Neural crest cell (in vitro differentiated cells): ENCODE data around the gene CPNE5. TPM values are rescaled to one million over a fixed set of nuclear protein-coding genes. Genes with fewer than 3 reads are reported as not detected.

Experiments used
- DNase-seq: peaks from one replicate; pipeline ENCODE4 v3.0.0; 2021; ENCODE audit warnings: low read depth, mixed read lengths, low spot score
- H3K27ac Mint-ChIP-seq: one replicate; pipeline ENCODE4 v1.8.0; 2021; ENCODE audit warnings: mild to moderate bottlenecking, mixed read lengths; ENCODE audit not compliant: unreplicated experiment
- H3K27me3 Mint-ChIP-seq: 2 replicates; pipeline ENCODE4 v1.8.0; 2021; ENCODE audit warnings: low read depth, mild to moderate bottlenecking, mixed read lengths
- H3K36me3 Mint-ChIP-seq: 2 replicates; pipeline ENCODE4 v1.8.0; 2021; ENCODE audit warnings: low read depth, mild to moderate bottlenecking, mixed read lengths
- H3K4me1 Mint-ChIP-seq: 2 replicates; pipeline ENCODE4 v1.8.0; 2021; ENCODE audit warnings: mixed read lengths
- H3K4me3 Mint-ChIP-seq: one replicate; pipeline ENCODE4 v1.8.0; 2021; ENCODE audit warnings: mild to moderate bottlenecking, mixed read lengths
- H3K9me3 Mint-ChIP-seq: 2 replicates; pipeline ENCODE4 v1.8.0; 2021; ENCODE audit warnings: mixed read lengths
- CTCF ChIP-seq: fragments of 200-600 bp; sonication (generic); conservative IDR thresholded peaks from 2 replicates; pipeline ENCODE4 v1.5.0; 2021; ENCODE audit warnings: antibody characterized with exemption, mild to moderate bottlenecking
- total RNA-seq: library from RNA; stranded (reverse); gene quantifications from 2 replicates; pipeline ENCODE4 v1.2.1, GENCODE V29; 2021

The CPNE5 gene
- total RNA-seq, 1 donor from 2014 or later, result 0.54 TPM

GRCh38 chr6:36717231-36717825, 121.9 kb downstream of the CPNE5 start:
- Mint-ChIP-seq H3K9me3 (no peaks in the 10 kb centered on the region), H3K27ac (no peak overlapping the region), H3K4me3 (no peak overlapping the region), H3K4me1 (no peaks in the 10 kb centered on the region), H3K27me3 (no peaks in the 10 kb centered on the region), H3K36me3 (no peaks in the 10 kb centered on the region)
- no peak for TF ChIP-seq CTCF
- no peak for DNase-seq

GRCh38 chr6:36716476-36717093, 122.7 kb downstream of the CPNE5 start:
- no peak for TF ChIP-seq CTCF
- Mint-ChIP-seq H3K4me3 (no peak overlapping the region), H3K27ac (no peak overlapping the region), H3K9me3 (no peaks in the 10 kb centered on the region), H3K27me3 (no peaks in the 10 kb centered on the region), H3K36me3 (no peaks in the 10 kb centered on the region), H3K4me1 (no peaks in the 10 kb centered on the region)
- no peak for DNase-seq

- H3K27ac Mint-ChIP-seq, result no peak overlapping the region
Observed at GRCh38 chr6:36715469-36715868, 123.8 kb downstream of the CPNE5 start.

GRCh38 chr6:36714511-36714910, 124.7 kb downstream of the CPNE5 start:
- Mint-ChIP-seq H3K27me3 (no peaks in the 10 kb centered on the region), H3K36me3 (no peaks in the 10 kb centered on the region), H3K4me3 (no peak overlapping the region), H3K4me1 (peaks cover under 1% of the 10 kb centered on the region), H3K27ac (no peak overlapping the region), H3K9me3 (no peaks in the 10 kb centered on the region)
- no peak for DNase-seq
- no peak for TF ChIP-seq CTCF

More at GRCh38 chr6:36715469-36715868, 123.8 kb downstream of the CPNE5 start:
- Mint-ChIP-seq H3K9me3 (no peaks in the 10 kb centered on the region), H3K4me3 (no peak overlapping the region), H3K27me3 (no peaks in the 10 kb centered on the region), H3K36me3 (no peaks in the 10 kb centered on the region), H3K4me1 (no peaks in the 10 kb centered on the region)
- DNase-seq, result no peak
- no peak for TF ChIP-seq CTCF

GRCh38 chr6:36713846-36714245, 125.4 kb downstream of the CPNE5 start:
- no peaks in the 10 kb centered on the region for H3K27me3 Mint-ChIP-seq
- no peak overlapping the region for H3K27ac Mint-ChIP-seq
- TF ChIP-seq CTCF, result no peak
- H3K4me3 Mint-ChIP-seq, result no peak overlapping the region
- H3K9me3 Mint-ChIP-seq, result no peaks in the 10 kb centered on the region
- peaks cover 4% of the 10 kb centered on the region for H3K4me1 Mint-ChIP-seq
- no peaks in the 10 kb centered on the region for H3K36me3 Mint-ChIP-seq
- DNase-seq, result no peak
